ENCODE data around the gene GIMAP1. TPM values are rescaled to one million over a fixed set of nuclear protein-coding genes. Genes with fewer than 3 reads are reported as not detected.
"Not testable (repeated sequence)": the region's sequence is repeated elsewhere in the genome, so short reads cannot be mapped to it uniquely, and the experiment has no call there.

GIMAP1 gene
- total RNA-seq, 2 donors from 2014 or later = 0.99 to 3.9 TPM

DNA sequence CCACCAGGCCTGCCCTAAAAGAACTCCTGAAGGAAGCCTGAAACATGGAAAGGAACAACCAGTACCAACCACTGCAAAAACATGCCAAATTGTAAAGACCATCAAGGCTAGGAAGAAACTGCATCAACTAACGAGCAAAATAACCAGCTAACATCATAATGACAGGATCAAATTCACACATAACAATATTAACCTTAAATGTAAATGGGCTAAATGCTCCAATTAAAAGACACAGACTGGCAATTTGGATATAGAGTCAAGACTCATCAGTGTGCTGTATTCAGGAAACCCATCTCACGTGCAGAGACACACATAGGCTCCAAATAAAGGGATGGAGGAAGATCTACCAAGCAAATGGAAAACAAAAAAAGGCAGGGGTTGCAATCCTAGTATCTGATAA is 36.0 kb upstream of the GIMAP1 start:
- ATAC-seq; H3K9me3 ChIP-seq; H3K36me3 ChIP-seq (replicated peaks in 1 of 2; ENCODE audit: insufficient read depth in 1 of 2, low read depth in 2 of 2); H3K4me3 ChIP-seq; H3K27ac ChIP-seq; DNase-seq; H3K27me3 ChIP-seq; H3K4me1 ChIP-seq; intact Hi-C loops (cut with DNase I): not testable (repeated sequence)
- 65 to 83% methylated on average over 2 of the region's 2 CpGs for WGBS, 2 donors

- Histone ChIP-seq H3K27me3 (no peaks in the 10 kb centered on the region), H3K4me1 (peaks cover 4% of the 10 kb centered on the region), H3K4me3 (no peak within 1 kb of the TSS), H3K36me3 (replicated peaks in 1 of 2; ENCODE audit: insufficient read depth in 1 of 2, low read depth in 2 of 2) (no peaks in the 10 kb centered on the region), H3K9me3 (no peaks in the 10 kb centered on the region), H3K27ac (peak within 1 kb of the TSS in 3 of 4 donors; percentile 26 to 56 (median 30))
- intact Hi-C loops (cut with DNase I) = no loop called here
- 17 to 30% methylated on average over 6 of the region's 6 CpGs for WGBS, 2 donors
- no peak for TF ChIP-seq POLR2A (IDR thresholded peaks at IDR 0.05)
- TF ChIP-seq, protein P1, sequence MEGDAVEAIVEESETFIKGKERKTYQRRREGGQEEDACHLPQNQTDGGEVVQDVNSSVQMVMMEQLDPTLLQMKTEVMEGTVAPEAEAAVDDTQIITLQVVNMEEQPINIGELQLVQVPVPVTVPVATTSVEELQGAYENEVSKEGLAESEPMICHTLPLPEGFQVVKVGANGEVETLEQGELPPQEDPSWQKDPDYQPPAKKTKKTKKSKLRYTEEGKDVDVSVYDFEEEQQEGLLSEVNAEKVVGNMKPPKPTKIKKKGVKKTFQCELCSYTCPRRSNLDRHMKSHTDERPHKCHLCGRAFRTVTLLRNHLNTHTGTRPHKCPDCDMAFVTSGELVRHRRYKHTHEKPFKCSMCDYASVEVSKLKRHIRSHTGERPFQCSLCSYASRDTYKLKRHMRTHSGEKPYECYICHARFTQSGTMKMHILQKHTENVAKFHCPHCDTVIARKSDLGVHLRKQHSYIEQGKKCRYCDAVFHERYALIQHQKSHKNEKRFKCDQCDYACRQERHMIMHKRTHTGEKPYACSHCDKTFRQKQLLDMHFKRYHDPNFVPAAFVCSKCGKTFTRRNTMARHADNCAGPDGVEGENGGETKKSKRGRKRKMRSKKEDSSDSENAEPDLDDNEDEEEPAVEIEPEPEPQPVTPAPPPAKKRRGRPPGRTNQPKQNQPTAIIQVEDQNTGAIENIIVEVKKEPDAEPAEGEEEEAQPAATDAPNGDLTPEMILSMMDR (IDR thresholded peaks at IDR 0.05) = no peak
- DNase-seq (no peak), ATAC-seq (no peak)
Measured at GRCh38 chr7:150685219-150686029, 31.0 kb upstream of the GIMAP1 start, which contains the start of gene GIMAP2. Gene GIMAP2 (plus strand): TSS chr7:150685706. CDS start chr7:150687060, 1,354 bp downstream.

GRCh38 chr7:150686030-150686631 is 30.3 kb upstream of the GIMAP1 start:
- ATAC-seq (no peak), DNase-seq (no peak)
- no peak overlapping the region for H3K4me3 ChIP-seq
- no peaks in the 10 kb centered on the region for H3K27me3 ChIP-seq
- intact Hi-C loops (cut with DNase I) = no loop called here
- TF ChIP-seq, protein P1 (IDR thresholded peaks at IDR 0.05) = no peak
- no peak for TF ChIP-seq POLR2A (IDR thresholded peaks at IDR 0.05)
- 66 to 67% methylated on average over 8 to 9 of the region's 9 CpGs for WGBS, 2 donors
- H3K9me3 ChIP-seq = no peaks in the 10 kb centered on the region
- peak overlapping the region in 3 of 4 donors; percentile 26 to 56 (median 30) for H3K27ac ChIP-seq
- no peaks in the 10 kb centered on the region for H3K36me3 ChIP-seq (replicated peaks in 1 of 2; ENCODE audit: insufficient read depth in 1 of 2, low read depth in 2 of 2)
- peaks cover 4% of the 10 kb centered on the region for H3K4me1 ChIP-seq

GRCh38 chr7:150688630-150689029 is 27.8 kb upstream of the GIMAP1 start:
- H3K4me1 ChIP-seq = peaks cover 4% of the 10 kb centered on the region
- ATAC-seq (no peak), DNase-seq (no peak)
- no peak overlapping the region for H3K27ac ChIP-seq
- TF ChIP-seq POLR2A (IDR thresholded peaks at IDR 0.05) = no peak
- TF ChIP-seq, protein P1 (IDR thresholded peaks at IDR 0.05) = no peak
- no peaks in the 10 kb centered on the region for H3K27me3 ChIP-seq
- H3K9me3 ChIP-seq = no peaks in the 10 kb centered on the region
- H3K36me3 ChIP-seq (replicated peaks in 1 of 2; ENCODE audit: insufficient read depth in 1 of 2, low read depth in 2 of 2) = no peaks in the 10 kb centered on the region
- 81 to 88% methylated on average over 4 to 6 of the region's 6 CpGs for WGBS, 2 donors
- intact Hi-C loops (cut with DNase I) = no loop called here
- no peak overlapping the region for H3K4me3 ChIP-seq

DNA sequence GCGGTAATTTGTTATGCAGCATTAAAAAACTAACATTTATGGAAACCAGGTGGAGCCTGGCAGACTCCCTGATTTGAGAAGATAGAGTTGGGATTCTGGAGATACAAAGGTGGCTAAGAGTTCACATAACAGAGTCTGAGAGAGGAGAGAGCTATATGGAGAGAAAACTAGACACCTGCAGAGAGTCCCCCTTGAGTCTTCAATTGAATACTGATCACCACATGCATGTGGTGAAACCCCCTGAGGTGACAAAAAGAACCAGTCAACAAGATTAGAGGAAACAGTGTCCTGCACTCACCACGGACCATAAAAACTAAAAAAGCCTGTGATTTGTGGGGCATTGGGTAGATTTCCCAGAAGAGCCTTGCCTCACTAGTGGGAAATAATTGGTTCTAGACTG is 20.8 kb upstream of the GIMAP1 start:
- Histone ChIP-seq H3K4me3 (no peak overlapping the region), H3K27me3 (no peaks in the 10 kb centered on the region), H3K9me3 (no peaks in the 10 kb centered on the region), H3K36me3 (replicated peaks in 1 of 2; ENCODE audit: insufficient read depth in 1 of 2, low read depth in 2 of 2) (no peaks in the 10 kb centered on the region), H3K4me1 (no peaks in the 10 kb centered on the region), H3K27ac (no peak overlapping the region)
- intact Hi-C loops (cut with DNase I) = no loop called here
- TF ChIP-seq POLR2A (IDR thresholded peaks at IDR 0.05) = no peak
- TF ChIP-seq, protein P1 (IDR thresholded peaks at IDR 0.05) = no peak
- DNase-seq = no peak
- WGBS, 2 donors = 31 to 75% methylated on average over 2 of the region's 2 CpGs
- no peak for ATAC-seq

Data from body of pancreas (tissue), 4 donors.